IMR-90 (cell line): ENCODE data around the gene NAT10. TPM values are rescaled to one million over a fixed set of nuclear protein-coding genes. Genes with fewer than 3 reads are reported as not detected.

Experiments
- ATAC-seq: fragments of 200-7000 bp; cut with Tn5 transposase; 2 replicates; pipeline ENCODE4 v1.9.1; 2020; ENCODE audit warnings: low read depth, mild to moderate bottlenecking, moderate library complexity
- BruUV-seq: library from RNA; stranded (reverse); fragments of 400-500 nt; replicated peaks from 2 replicates; lab custom pipeline; 2021; lab: Mats Ljungman, UMichigan
- CTCF ChIA-PET: fragments of 300-600 bp; formaldehyde crosslinking; extraction: SDS; loops from one replicate; lab custom pipeline; 2021; ENCODE audit warnings: antibody characterized with exemption; lab: Yijun Ruan, JAX
- POLR2A ChIA-PET: fragments of 300-600 bp; sonication (Branson Sonifier 250); formaldehyde crosslinking; loops from one replicate; lab custom pipeline; 2022; ENCODE audit warnings: antibody characterized with exemption; ENCODE audit not compliant: unreplicated experiment; lab: Charles Lee
- DNase-seq: peaks from one replicate; pipeline ENCODE4 v3.0.0; 2013
- H2AFZ ChIP-seq: replicated peaks from 2 replicates; pipeline ENCODE3; 2013; ENCODE audit warnings: low read length, mild to moderate bottlenecking; ENCODE audit not compliant: poor library complexity
- H2AK5ac ChIP-seq: 2 replicates; pipeline ENCODE4 v1.6.1; 2013; ENCODE audit warnings: low read depth, low read length, inconsistent platforms
- H2AK9ac ChIP-seq: replicated peaks from 2 replicates; pipeline ENCODE3; 2013; ENCODE audit warnings: mild to moderate bottlenecking, low read depth, low read length, moderate library complexity; ENCODE audit not compliant: poor library complexity
- H2BK120ac ChIP-seq: 2 replicates; pipeline ENCODE4 v1.6.1; 2013; ENCODE audit warnings: low read depth, low read length, inconsistent platforms
- H2BK15ac ChIP-seq: 3 replicates; pipeline ENCODE4 v1.6.1; 2013; ENCODE audit warnings: low read depth, low read length, inconsistent platforms
- H2BK20ac ChIP-seq: 2 replicates; pipeline ENCODE4 v1.6.1; 2013; ENCODE audit warnings: low read depth, mild to moderate bottlenecking, inconsistent platforms, low read length, moderate library complexity
- H2BK5ac ChIP-seq: 2 replicates; pipeline ENCODE4 v1.6.1; 2013; ENCODE audit warnings: mild to moderate bottlenecking, low read depth, low read length, inconsistent platforms; ENCODE audit not compliant: poor library complexity, severe bottlenecking
- H3K14ac ChIP-seq: replicated peaks from 2 replicates; pipeline ENCODE4 v1.6.1; 2013; ENCODE audit warnings: low read depth, low read length, inconsistent platforms
- H3K18ac ChIP-seq: 2 replicates; pipeline ENCODE4 v1.6.1; 2013; ENCODE audit warnings: low read depth, low read length, control low read depth
- H3K23ac ChIP-seq: 2 replicates; pipeline ENCODE4 v1.6.1; 2013; ENCODE audit warnings: low read depth, low read length, inconsistent platforms
- H3K27ac ChIP-seq: 2 replicates; pipeline ENCODE4 v1.5.1; 2013; ENCODE audit warnings: mild to moderate bottlenecking, control low read depth, low read length; ENCODE audit not compliant: insufficient read depth
- H3K27me3 ChIP-seq: 2 replicates; pipeline ENCODE4 v1.6.1; 2013; ENCODE audit warnings: low read length; ENCODE audit not compliant: control insufficient read depth, insufficient read depth
- H3K36me3 ChIP-seq: 2 replicates; pipeline ENCODE4 v1.6.1; 2013; ENCODE audit warnings: low read length, mixed read lengths; ENCODE audit not compliant: control insufficient read depth, insufficient read depth
- H3K4ac ChIP-seq: 2 replicates; pipeline ENCODE4 v1.6.1; 2013; ENCODE audit warnings: low read depth, low read length, inconsistent platforms
- H3K4me1 ChIP-seq: 2 replicates; pipeline ENCODE4 v1.6.1; 2013; ENCODE audit warnings: low read length, mixed read lengths; ENCODE audit not compliant: control insufficient read depth, insufficient read depth
- H3K4me2 ChIP-seq: 2 replicates; pipeline ENCODE4 v1.6.1; 2013; ENCODE audit warnings: low read depth, mild to moderate bottlenecking, control low read depth, low read length, moderate library complexity
- H3K4me3 ChIP-seq: 2 replicates; pipeline ENCODE4 v1.5.1; 2013; ENCODE audit warnings: low read depth, mild to moderate bottlenecking, control low read depth, low read length, moderate library complexity; ENCODE audit not compliant: insufficient read depth
- H3K56ac ChIP-seq: 2 replicates; pipeline ENCODE4 v1.6.1; 2013; ENCODE audit warnings: low read length, inconsistent platforms; ENCODE audit not compliant: insufficient read depth; ENCODE audit errors: extremely low read depth
- H3K79me1 ChIP-seq, 2 experiments: 2 replicates each; pipeline ENCODE4 v1.6.1; 2013; ENCODE audit warnings: low read length in 2 of 2, inconsistent platforms in 1 of 2, low read depth in 1 of 2
- H3K9ac ChIP-seq: 2 replicates; pipeline ENCODE4 v1.6.1; 2013; ENCODE audit warnings: low read depth, low read length, control low read depth
- H3K9me1 ChIP-seq: 2 replicates; pipeline ENCODE4 v1.6.1; 2013; ENCODE audit warnings: low read length, inconsistent platforms; ENCODE audit not compliant: insufficient read depth
- H3K9me3 ChIP-seq: 2 replicates; pipeline ENCODE4 v1.6.1; 2013; ENCODE audit warnings: low read length; ENCODE audit not compliant: control insufficient read depth, insufficient read depth
- H4K20me1 ChIP-seq: 2 replicates; pipeline ENCODE4 v1.6.1; 2013; ENCODE audit warnings: low read length, inconsistent platforms; ENCODE audit not compliant: insufficient read depth
- H4K5ac ChIP-seq: 2 replicates; pipeline ENCODE4 v1.6.1; 2013; ENCODE audit warnings: mild to moderate bottlenecking, low read depth, low read length, control low read depth
- H4K8ac ChIP-seq, 2 experiments: 2 replicates each; pipeline ENCODE4 v1.6.1; 2013; ENCODE audit warnings: low read depth in 2 of 2, low read length in 2 of 2, control low read depth in 1 of 2, inconsistent platforms in 1 of 2
- H4K91ac ChIP-seq: 2 replicates; pipeline ENCODE4 v1.6.1; 2013; ENCODE audit warnings: low read depth, low read length, inconsistent platforms; ENCODE audit not compliant: insufficient read depth
- CEBPB ChIP-seq: IDR thresholded peaks from 2 replicates; pipeline ENCODE4 v1.6.1; 2012; ENCODE audit warnings: low read depth, low read length, improper control_type of control experiment
- MAFK ChIP-seq: IDR thresholded peaks from 2 replicates; pipeline ENCODE4 v1.6.1; 2012; ENCODE audit warnings: low read depth, low read length, improper control_type of control experiment
- MAZ ChIP-seq: IDR thresholded peaks from 2 replicates; pipeline ENCODE4 v1.6.1; 2012; ENCODE audit warnings: low read depth, mild to moderate bottlenecking, low read length, improper control_type of control experiment, moderate library complexity, borderline replicate concordance
- MXI1 ChIP-seq: IDR thresholded peaks from 2 replicates; pipeline ENCODE4 v1.6.1; 2012; ENCODE audit warnings: low read depth, mild to moderate bottlenecking, low read length, moderate library complexity, borderline replicate concordance
- POLR2A ChIP-seq: IDR thresholded peaks from 2 replicates; pipeline ENCODE4 v1.6.1; 2012; ENCODE audit warnings: mild to moderate bottlenecking, low read depth, low read length
- RAD21 ChIP-seq: IDR thresholded peaks from 2 replicates; pipeline ENCODE4 v1.6.1; 2012; ENCODE audit warnings: low read length, improper control_type of control experiment
- RCOR1 ChIP-seq: IDR thresholded peaks from 2 replicates; pipeline ENCODE4 v1.6.1; 2012; ENCODE audit warnings: mild to moderate bottlenecking, low read length, improper control_type of control experiment; ENCODE audit not compliant: insufficient replicate concordance
- RFX5 ChIP-seq: IDR thresholded peaks from 2 replicates; pipeline ENCODE4 v1.8.0; 2012; ENCODE audit warnings: low read depth, mild to moderate bottlenecking, low read length, moderate library complexity
- SMC3 ChIP-seq: fragments of 150-350 bp; IDR thresholded peaks from 2 replicates; pipeline ENCODE4 v1.6.1; 2016; ENCODE audit warnings: low read depth, mild to moderate bottlenecking, antibody characterized with exemption, low read length, moderate library complexity
- WGBS, 2 experiments: methylation state at CpG; one replicate each; pipeline versions ENCODE4 v1.1.5 to v1.1.7; 2013; ENCODE audit warnings: missing lambda C conversion rate in 2 of 2; ENCODE audit not compliant: insufficient read length in 1 of 2; ENCODE audit errors: extremely low coverage in 2 of 2; 5-methylcytosine and 5-hydroxymethylcytosine counted together
- dilution Hi-C: fragments of 300-500 bp; cut with HindIII; formaldehyde crosslinking; loops from one replicate; pipeline ENCODE4 v1.14.3; 2018; ENCODE audit warnings: low sequenced_read_pairs; ENCODE audit not compliant: unreplicated experiment
- in situ Hi-C: fragments of 300-500 bp; cut with MboI; formaldehyde crosslinking; loops from 3 replicates; pipeline ENCODE4 v1.14.3; 2019; ENCODE audit warnings: low sequenced_read_pairs, inconsistent platforms, mixed read lengths
- intact Hi-C: fragments of 100-400 bp; cut with micrococcal nuclease; formaldehyde crosslinking; loops from 2 replicates; pipeline ENCODE4 v1.10.0; 2022
- polyA plus RNA-seq, 3 experiments: library from polyadenylated mRNA; depleted of rRNA; stranded (reverse); fragments of >200 nt; gene quantifications; 2 replicates each; pipeline ENCODE4 v1.2.3, GENCODE V29; 2012; ENCODE audit warnings: low replicate concordance in 1 of 3
- total RNA-seq: library from RNA; depleted of rRNA; stranded (reverse); fragments of >200 nt; gene quantifications from 2 replicates; pipeline ENCODE4 v1.2.3, GENCODE V29; 2012

Gene NAT10
- total and polyA plus RNA-seq, 2 of the 4 experiments (the other 2 are of a cell fraction) = 28.1 to 34.8 TPM

- no peaks in the 10 kb centered on the region; the same call in 1 of the 2 replicates for H3K4me1 ChIP-seq
- dilution Hi-C loops = no loop called here
Observed at GRCh38 chr11:34145847-34146381, 40.5 kb downstream of the NAT10 start.

More at GRCh38 chr11:34145847-34146381, 40.5 kb downstream of the NAT10 start:
- H2BK120ac ChIP-seq = no peak overlapping the region
- H2AK5ac ChIP-seq = no peak overlapping the region
- BruUV-seq = no TSS peak
- no peaks in the 10 kb centered on the region for H3K27me3 ChIP-seq
- H2BK15ac ChIP-seq = no peak overlapping the region
- H3K9ac ChIP-seq = no peak overlapping the region
- H3K14ac ChIP-seq = no peak overlapping the region
- peaks cover 68% of the 10 kb centered on the region for H3K36me3 ChIP-seq
- H3K56ac ChIP-seq = no peak overlapping the region
- no peaks in the 10 kb centered on the region for H3K9me3 ChIP-seq
- no peak for DNase-seq
- no peaks in the 10 kb centered on the region; a peak in 1 of 4 replicates for H3K79me1 ChIP-seq
- WGBS, 2 experiments = 97% methylated on average over 5 of the region's 8 CpGs; no CpG with 5 or more reads in 1 of the 2 experiments
- H2BK20ac ChIP-seq = no peak overlapping the region
- no peak for ATAC-seq
- no peak overlapping the region for H4K91ac ChIP-seq
- CTCF ChIA-PET = no interaction called here
- no peak overlapping the region for H2AK9ac ChIP-seq
- intact Hi-C loops (no loop called here), in situ Hi-C loops (no loop called here)
- H3K4me2 ChIP-seq = no peak overlapping the region
- no peak overlapping the region for H2AFZ ChIP-seq
- POLR2A ChIA-PET = interaction anchor here (0.5 kb wide), 1 partner anchor 1161 kb away, joined by 3 read pairs; no protein-coding TSS in a partner anchor
- H3K18ac ChIP-seq = no peak overlapping the region
- H3K9me1 ChIP-seq = no peaks in the 10 kb centered on the region
- no peaks in the 10 kb centered on the region for H4K20me1 ChIP-seq
- H4K5ac ChIP-seq = no peak overlapping the region
- no peak overlapping the region for H3K27ac ChIP-seq
- no peak overlapping the region for H2BK5ac ChIP-seq
- no peak overlapping the region for H4K8ac ChIP-seq
- H3K23ac ChIP-seq = no peak overlapping the region
- H3K4me3 ChIP-seq = no peak overlapping the region
- TF ChIP-seq SMC3 (no peak), POLR2A (no peak), RCOR1 (no peak), RFX5 (no peak), MAZ (no peak), RAD21 (no peak), MXI1 (no peak), CEBPB (no peak), MAFK (no peak)
- no peak overlapping the region for H3K4ac ChIP-seq
